CD4-positive, alpha-beta T cell treated with Interleukin-4 for 1 hour (primary cell): ENCODE measurements around the gene TSPEAR.
"Not testable (repeated sequence)": the region's sequence is repeated elsewhere in the genome, so short reads cannot be mapped to it uniquely, and the experiment has no call there.

Experiments used
- DNase-seq, 2 donors: peaks; one replicate each; pipeline ENCODE4 v3.0.0-alpha.2; 2020 to 2022

TSPEAR gene

GRCh38 chr21:44681152-44681551 lies 30.2 kb downstream of the TSPEAR start:
- DNase-seq, result no peak

- no peak for DNase-seq
These were observed 33.5 kb downstream of the TSPEAR start for GRCh38 chr21:44677881-44678280.

DNA sequence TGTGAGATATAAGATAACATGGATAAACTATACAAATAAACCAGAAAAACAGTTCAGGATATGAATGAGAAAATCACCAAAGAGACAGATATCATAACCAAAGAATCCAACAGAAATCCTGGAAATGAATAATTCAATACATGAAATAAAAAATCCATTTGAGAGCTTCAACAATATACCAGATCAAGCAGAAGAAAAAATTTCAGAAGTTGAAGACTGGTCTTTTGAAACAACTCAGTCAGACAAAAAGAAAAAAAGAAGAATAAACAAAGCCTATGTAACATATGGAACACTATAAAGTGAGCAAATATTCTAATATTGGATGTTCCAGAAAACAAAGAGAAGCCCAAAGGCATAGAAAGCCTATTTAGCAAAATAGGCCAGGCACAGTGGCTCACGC lies 39.5 kb downstream of the TSPEAR start:
- no peak for DNase-seq

GRCh38 chr21:44670642-44671432 lies 40.5 kb downstream of the TSPEAR start:
- DNase-seq, result no peak

DNA sequence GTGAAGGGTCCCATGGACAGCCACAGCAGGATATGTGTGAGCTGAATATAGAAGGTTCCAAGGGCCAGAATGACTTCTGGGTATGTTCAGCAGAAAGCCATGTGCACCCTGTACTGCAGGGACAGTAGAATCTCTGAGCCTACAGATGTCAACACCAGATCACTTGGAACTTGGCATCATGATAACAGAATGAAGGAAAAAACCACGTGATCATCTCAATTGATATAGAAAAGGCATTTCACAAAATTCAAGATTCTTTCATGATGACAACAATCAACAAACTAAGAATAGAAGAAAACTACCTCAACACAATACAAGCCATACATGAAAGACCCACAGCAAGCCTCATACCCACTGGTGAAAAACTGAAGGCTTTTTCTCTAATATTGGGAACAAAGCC lies 43.8 kb downstream of the TSPEAR start:
- DNase-seq, result no peak

DNA sequence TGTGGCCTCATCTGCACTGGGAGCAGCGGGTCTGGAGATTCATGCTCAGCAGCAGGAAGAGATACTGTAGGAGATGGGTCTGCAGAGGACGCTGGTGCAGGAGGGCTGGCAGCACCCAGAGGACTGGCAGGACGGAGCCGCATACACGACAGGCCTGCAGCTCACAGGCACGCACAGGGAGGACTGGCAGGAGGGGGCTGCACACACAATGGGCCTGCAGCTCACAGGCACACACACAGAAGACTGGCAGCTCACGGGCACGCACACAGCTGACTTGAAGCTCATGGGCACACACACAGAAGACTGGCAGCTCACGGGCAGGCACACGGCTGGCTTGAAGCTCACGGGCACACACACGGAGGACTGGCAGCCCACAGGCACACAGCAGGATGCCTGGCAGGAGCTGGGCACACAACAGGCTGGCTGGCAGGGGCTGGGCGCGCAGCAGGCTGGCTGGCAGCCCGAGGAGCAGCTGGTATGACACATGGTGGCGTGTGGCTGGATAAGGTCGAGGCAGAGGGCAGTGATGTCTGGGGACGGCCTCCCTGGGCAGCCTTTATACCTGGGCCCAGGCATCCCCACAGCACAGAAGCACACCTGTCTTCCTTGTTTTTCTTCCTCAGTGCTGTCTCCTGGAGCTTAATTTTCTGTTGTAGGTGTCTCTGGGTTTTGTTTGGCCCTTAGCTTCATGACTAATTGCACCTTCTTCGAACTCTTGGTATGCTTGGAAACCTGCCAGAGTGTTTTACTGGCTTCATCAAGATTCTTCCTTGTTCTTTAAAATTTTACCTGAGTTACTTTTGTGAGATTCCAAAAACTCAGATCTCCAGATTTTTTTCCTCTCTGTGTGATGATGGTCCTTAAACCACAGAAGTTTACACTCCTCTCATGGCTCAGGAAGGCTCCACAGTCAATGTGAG lies 44.7 kb downstream of the TSPEAR start, which contains the start of gene KRTAP12-2:
TSS of gene KRTAP12-2 (minus strand) at position 527 of the 920 bp plus-strand sequence. CDS start at position 486, 41 bp downstream.
- no peak for DNase-seq

GRCh38 chr21:44664691-44665090 lies 46.7 kb downstream of the TSPEAR start:
- no peak for DNase-seq

DNA sequence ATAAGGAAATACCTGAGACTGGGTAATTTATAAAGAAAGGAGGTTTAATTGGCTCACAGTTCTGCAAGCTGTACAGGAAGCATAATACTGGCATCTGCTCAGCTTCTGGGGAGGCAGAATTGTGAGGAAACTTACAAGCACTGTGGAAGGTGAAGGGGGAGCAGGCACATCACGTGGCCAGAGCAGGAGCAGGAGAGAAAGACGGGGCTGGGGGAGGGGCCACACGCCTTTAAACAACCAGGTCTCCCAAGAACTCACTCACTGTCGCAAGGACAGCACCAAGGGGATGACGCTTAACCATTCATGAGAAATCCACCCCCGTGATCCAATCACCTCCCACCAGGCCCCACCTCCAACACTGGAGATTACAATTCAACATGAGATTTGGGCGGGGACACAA lies 49.8 kb downstream of the TSPEAR start:
- DNase-seq, result not testable (repeated sequence)

GRCh38 chr21:44658913-44659595 lies 52.3 kb downstream of the TSPEAR start:
- DNase-seq, result peak in 1 of 2 donors; percentile 46

DNA sequence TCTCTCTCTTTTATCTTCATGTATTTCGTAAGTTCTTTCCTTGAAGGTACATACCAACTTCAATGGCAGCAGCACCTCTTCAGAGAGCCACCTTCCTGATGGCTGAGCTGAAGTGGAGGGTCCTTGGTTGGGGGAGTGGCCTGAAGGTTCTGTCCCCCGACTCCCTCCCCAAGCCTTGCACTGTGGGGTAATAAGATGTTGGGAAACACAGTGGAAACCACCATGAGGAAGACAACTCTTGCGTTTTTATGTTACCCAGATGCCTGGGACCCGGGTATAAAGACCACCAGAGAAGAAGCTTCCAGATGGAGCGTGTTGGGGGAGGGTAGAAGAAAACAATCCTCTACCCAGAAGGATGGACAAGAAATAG lies 52.8 kb downstream of the TSPEAR start:
- DNase-seq, result no peak

DNA sequence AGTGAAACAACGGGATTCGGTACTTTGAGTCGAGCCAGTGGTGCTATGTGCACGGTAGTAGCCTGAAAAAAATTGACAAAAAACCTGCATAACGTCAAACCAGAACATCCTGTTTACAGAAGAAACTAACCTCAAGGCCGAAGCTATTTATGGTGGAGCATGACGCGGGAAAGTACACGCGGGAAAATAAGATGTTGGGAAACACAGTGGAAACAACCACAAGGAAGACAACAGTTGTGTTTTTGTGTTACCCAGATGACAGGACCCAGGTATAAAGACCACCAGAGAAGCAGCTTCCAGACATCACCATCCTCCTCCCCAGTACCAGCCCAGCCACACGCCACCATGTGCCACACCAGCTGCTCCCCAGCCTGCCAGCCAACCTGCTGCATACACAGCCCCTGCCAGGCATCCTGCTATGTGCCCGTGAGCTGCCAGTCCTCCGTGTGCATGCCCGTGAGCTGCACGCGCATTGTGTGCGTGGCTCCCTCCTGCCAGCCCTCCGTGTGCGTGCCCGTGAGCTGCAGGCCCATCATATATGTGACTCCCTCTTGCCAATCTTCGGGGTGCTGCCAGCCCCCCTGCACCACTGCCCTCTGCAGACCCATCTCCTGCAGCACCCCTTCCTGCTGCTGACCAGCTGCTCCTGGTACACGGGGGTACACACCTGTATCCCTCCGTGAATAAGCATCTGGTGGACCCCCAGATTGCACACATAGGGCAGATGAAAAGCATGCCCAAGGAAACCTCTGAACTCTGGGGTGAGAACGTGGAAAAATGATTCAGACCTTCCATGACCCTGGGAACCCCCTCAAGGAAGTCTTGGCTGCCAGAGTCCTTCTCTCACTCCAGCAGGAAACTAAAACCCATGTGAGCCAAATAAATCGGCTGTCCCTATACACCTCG lies 53.5 kb downstream of the TSPEAR start, which contains the start of gene KRTAP12-3:
TSS of gene KRTAP12-3 (plus strand) at position 298 of the 906 bp plus-strand sequence. CDS start at position 346, 48 bp downstream.
- peak; percentile 68 to 84 for DNase-seq

- no peak for DNase-seq
These were observed 54.5 kb downstream of the TSPEAR start for GRCh38 chr21:44656868-44657267.

GRCh38 chr21:44654576-44655175 lies 56.7 kb downstream of the TSPEAR start, which contains the start of gene KRTAP12-4:
KRTAP12-4 (minus strand) TSS chr21:44654659; CDS start chr21:44654614, 45 bp downstream.
- peak in 1 of 2 donors; percentile 20 for DNase-seq

GRCh38 chr21:44653656-44654575 lies 57.5 kb downstream of the TSPEAR start:
- peak; percentile 76 to 79 for DNase-seq

DNA sequence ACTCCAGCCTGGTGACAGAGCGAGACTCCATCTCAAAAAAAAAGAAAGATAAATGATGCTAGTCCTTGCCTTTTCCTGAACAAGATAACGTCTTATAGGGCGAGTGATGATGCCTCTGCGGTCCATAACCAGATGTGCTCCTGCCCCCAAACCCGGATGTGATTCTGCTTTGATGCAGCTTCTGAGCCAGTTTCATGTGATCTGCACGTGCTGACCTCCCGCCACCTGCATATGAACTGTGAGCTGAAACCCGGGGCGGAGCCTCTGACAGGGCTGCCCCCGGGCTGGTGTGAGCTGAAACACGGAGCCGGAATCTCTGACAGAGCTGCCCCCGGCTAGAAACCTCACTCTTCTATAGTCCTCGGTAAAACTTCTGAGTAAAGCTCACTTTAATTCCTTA lies 58.2 kb downstream of the TSPEAR start:
- DNase-seq, result no peak

DNA sequence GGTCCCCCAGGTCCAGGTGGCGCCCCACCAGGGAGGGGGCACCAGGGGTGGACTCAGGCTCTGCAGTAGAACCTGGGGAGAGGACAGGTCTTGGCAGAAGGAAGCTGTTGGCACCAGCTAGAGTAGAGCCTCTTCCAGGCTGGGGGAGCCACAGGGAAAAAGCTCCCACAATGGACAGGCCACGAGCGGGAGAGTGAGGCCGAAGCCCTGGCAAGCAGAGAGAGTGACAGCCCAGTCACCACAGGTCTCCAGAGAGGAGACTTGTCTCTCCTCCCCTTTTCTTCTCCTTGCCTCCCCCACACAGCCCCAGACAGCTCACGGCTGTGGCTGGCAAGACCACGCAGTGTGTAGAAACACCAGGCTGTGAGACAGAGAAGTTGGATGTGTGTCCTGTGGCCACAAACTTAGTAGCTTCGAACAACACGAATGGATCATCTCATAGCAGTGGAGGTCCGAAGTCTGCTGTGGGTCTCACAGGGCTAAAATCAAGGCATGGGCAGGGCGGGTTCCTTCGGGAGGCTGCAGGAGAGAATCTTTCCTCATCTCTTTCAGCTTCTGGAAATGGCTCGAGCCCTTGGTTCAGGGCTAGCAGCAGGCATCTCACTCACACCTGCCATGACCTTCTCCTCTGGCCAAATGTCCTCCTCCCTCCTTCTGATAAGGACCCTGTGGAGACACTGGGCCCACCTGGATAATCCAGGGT lies 60.2 kb downstream of the TSPEAR start:
- DNase-seq, result no peak

DNA sequence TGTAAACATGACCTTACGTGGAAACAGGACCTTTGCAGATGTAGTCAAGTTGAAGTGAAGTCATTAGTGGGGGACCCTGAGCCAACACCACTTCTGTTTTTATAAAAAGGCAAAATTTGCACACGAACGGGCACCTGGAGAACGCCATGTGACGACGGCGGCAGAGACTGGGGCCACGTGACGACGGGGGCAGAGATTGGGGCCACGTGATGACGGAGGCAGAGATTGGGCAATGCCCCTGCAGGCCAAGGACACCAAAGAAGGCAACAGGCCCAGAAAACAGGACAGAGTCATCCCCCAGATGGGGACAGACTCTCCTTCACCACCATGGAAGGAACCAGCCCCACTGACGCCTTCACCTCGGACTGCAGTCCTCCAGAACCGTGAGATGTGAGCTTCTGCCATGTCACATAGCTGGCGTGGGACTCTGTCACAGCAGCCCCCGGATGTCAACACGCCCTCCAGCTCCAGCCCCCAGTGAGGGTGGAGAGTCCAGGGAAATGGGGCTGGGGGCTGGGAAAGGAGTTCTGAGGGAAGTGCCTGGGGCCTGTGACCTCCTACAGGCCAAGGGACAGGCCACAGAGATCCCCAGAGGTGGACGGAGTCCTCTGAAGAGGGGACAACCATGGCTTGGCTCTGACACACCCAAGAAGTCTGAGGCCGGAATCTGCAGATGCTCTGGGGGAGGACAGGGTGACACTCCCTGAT lies 61.0 kb downstream of the TSPEAR start:
- DNase-seq, result no peak

DNA sequence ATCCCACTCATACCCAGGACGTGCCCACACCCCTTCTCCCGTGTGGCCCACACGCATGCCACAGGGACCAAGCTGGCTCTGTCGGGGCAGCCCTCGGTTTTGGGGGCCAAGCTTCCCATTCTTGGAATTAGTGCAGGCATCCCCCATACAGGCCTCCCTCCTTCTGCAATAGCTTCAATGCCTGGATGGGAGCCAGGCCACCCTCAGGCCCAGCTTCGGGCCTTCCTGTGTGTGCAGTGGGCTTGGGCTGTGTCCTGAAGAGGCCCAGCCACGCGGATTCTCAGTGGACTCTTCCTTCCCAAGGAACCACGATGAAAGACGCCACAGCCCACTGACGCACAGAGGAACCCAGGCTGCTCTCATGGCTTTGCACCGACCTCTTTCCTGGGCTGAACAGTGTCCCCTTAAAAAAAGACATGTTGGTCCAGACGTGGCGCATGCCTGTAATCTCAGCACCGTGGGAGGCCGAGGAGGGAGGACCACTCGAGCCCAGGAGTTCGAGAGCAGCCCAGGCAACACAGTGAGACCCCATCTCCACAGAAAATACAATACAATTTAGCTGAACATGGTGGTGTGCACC lies 61.8 kb downstream of the TSPEAR start:
- no peak for DNase-seq
